Superior temporal gyrus (tissue), 1 donor: ENCODE data around the gene CENPV.

Experiments
- DNase-seq: peaks from one replicate; pipeline ENCODE4 v3.0.0-alpha.2; 2016; ENCODE audit errors: extremely low spot score

Gene CENPV

GRCh38 chr17:16361874-16362273 is 8.6 kb upstream of the CENPV start:
- DNase-seq: no peak

- DNase-seq: no peak
Measured at GRCh38 chr17:16358394-16358793, 5.1 kb upstream of the CENPV start.

DNA sequence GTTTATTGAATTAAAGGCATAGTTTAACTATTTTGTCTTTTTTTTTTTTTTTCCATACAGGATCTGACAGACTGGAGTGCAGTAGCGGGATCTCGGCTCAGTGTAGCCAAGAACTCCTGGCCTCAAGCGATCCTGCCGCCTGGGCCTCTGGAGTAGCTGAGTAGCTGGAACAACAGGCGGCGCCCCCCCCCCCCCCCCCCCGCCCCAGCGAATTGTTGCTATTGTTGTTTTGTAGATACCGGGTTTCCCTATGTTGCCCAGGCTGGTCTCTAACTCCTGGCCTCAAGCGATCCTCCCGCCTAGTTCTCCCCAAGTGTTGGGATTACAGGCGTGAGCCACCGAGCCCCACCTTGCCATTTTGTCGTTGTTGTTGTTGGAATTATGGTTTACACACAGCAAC is 1.3 kb upstream of the CENPV start:
- no peak for DNase-seq

DNA sequence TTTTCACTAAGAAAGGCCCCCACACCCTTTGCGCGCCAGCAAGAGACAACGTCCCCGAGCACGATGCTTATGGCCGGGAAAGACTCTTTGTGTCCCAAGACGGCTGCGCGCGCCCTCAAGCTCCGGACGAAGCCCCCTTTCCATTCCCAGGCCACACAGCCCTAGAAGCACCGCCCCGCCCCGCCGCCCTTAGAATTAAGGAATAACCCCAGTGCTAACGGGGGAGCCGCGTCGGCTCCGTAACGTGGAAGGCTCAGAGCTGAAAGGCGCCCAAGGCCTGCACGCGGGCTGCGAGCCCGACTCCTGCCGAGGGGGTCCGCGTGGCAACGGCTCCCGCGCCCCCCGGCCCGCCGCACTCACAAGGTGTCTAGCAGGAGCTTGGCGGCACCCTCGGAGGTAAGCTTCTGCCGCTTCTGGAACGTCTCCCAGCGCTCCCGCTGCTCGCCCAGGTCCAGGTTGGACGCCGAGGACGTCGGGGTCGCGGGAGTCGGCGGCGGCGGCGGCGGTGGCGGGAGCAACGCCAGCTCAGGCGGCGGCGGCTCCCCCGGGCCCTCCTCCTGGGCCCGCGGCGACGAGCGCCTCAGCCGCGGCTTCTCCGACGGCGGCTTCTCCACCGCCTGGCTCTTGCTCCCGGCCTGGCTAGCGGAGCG is 477 bp downstream of the CENPV start:
- no peak for DNase-seq

DNA sequence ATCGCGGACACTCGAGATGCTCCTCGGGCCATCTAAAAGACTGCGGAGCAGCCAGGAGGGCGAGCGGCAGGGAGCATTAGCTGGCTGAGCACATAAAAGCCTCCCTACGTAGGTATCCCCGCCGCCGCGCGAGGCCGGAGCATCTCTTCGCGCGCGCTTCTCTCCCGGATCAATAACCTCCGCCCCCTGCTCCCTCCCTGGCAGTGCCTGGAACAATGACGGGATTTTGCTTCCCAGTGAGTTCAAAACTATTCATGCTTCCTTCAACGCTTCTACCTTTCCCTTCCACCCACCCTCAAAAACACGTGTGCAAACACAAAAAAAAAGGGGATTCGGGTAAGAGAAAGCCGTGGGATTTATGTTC is 984 bp downstream of the CENPV start:
- DNase-seq: peak; percentile 48

- no peak for DNase-seq
Measured at GRCh38 chr17:16351831-16352230, 1.4 kb downstream of the CENPV start.

DNA sequence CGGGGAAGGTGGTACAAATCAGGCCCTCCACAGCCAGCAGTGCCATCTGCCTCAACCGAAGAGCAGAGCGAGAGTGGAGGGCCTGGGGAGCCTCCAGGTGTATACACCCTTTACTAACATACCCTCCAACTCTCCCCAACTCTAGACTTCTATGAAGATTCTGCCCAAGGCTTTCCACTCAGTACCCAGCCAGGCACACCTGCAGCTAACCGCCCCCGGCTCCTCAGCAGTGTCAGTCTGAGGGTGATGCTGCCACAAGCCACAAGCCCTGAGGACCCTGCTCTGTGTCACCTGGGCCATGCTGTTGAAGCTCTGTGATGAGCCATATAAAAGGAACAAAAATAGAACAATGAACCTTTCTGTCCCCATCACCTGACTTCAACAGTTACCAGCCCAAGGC is 3.8 kb downstream of the CENPV start:
- no peak for DNase-seq

GRCh38 chr17:16348586-16348985 is 4.7 kb downstream of the CENPV start:
- no peak for DNase-seq

- DNase-seq: no peak
Measured at GRCh38 chr17:16346721-16347271, 6.5 kb downstream of the CENPV start.

GRCh38 chr17:16345565-16345964 is 7.7 kb downstream of the CENPV start:
- DNase-seq: no peak

GRCh38 chr17:16343569-16343968 is 9.7 kb downstream of the CENPV start:
- no peak for DNase-seq

DNA sequence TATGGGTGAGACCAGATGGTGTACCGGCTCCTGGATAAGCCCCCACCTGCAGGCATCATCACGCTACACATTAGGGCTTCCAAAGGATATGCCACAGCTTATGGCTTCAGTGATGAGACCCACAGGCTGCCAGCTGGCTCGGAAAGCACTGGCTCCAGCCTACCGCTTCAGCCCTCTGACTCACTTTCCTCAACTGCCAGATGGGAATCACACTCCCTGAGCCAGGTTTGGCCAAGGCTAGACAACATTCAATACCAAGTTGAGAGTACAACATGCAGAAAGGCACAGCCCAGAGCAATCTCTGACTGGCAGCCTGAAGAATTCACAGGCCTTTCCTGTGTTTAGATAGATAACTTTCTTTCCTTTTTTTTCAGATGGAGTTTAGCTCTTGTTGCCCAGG is 10.3 kb downstream of the CENPV start:
- peak; percentile 39 for DNase-seq

DNA sequence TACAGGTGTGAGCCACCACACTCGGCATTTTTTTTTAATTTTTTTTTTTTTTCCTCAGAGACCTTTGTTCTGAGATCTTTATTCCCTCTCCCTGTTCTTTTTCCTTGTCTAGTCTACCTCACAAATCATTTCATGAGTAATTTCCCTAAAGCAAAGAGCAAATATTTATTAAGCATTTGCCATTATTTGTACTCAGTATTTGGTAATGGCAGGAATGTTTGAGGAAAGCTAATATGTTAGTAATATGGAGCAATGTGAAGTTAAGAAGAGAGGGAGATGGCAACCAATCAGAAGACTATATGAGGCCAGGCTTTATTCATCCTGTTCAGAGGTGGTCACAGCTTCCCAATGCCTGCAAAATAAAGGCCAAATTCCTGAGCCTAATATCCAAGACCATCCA is 13.3 kb downstream of the CENPV start:
- DNase-seq: no peak

DNA sequence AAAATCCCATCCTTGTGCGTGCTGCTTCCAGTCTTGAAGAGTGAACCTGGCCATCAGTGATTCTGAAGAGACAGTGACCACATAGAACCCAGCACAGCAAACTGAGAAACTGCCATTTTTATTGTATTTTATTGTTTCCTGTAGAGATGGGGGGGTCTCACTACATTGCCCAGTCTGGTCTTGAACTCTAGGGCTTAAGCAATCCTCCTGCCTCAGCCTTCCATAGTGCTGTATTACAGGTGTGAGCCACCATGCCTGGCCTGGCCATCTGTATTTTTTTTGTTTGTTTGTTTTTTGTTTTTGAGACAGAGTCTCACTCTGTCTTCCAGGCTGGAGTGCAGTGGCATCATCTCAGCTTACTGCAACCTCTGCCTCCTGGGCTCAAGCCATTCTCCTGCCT is 13.9 kb downstream of the CENPV start:
- no peak for DNase-seq

DNA sequence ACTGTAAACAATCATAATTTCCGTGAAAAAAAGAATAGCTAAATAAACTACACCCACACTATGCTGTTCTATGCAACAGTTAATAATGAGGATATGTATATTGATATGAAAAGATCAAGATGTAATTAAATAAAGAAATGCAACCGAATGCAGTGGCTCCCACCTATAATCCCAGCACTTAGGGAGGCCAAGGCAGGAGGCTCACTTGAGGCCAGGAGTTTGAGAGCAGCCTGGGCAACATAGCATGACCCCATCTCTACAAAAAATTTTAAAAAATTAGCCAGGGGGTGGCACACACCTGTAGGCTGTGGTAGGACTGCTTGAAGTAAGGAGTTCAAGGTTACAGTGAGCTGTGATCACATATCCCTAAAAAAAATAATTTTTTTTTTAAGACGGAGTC is 14.9 kb downstream of the CENPV start:
- no peak for DNase-seq

DNA sequence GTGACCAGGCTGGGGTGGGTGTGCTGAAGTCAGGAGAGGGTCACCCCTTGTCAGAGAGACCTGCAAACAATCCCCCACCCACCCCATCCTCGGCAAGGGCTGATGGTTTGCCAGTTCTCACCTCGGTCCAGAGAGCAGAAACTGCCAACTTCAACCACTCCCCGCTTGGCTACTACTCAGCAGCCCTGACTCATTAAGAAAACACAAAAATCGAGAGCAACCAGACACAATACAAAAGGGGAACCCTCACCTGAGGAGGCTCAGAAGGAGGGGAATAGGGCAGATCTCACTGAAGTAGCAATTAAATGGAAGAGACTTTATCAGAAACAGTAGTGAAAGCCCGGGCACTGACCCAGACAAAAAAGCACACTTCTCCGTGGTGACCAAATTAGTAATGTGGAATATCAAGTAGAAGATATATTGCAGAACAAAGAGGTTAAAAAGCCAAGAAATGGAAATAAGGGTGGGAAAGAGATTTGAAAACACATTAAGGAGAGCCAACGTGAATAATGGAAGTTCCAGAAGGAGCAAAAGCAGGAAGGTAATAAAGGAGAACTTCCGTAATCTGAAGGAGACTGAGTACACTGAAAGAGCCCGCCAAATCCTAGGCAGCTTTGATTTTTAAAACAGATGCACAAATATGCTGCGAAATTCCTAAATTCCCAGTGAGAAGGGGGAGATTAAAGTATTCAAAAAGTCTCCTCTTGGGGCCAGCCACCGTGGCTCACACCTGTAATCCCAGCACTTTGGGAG is 23.6 kb downstream of the CENPV start:
- DNase-seq: no peak

GRCh38 chr17:16328997-16329396 is 24.3 kb downstream of the CENPV start:
- DNase-seq: no peak

DNA sequence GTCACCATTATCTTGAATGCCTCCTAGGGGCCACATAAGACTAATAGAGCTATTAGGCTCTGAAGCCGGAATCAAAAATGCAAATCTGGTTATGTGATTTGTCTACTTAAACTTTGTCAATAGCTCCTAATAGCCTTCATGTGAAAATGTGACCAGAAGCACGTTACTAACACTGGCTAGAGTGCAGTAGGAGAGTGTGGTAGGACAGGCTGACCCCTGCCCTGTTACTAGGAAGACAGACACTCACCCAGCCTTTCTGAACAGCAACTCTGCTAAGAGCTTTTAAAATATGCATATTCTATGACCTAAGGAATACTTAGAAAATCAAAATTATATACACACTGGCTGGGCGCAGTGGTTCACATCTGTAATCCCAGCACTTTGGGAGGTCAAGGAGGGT is 26.3 kb downstream of the CENPV start:
- no peak for DNase-seq

DNA sequence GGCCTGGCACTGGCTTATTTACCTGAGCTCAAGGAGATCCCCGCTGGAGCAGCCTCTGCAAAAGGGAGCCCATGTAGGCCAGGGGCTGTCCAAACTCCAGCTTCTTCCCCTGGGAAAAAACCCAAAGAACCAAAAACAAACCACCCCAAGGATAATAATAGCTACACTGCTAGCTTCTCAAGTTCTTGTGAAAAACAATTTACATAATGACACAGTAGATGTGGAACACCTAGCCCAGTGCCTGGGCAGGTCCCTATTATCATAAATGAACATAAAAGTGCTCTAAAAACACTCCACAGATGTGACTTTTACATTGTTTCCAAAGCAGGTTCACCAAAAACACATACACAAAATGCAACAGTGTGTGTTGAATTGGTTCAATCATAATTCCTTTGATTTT is 27.3 kb downstream of the CENPV start:
- DNase-seq: peak; percentile 22

- DNase-seq: no peak
Measured at GRCh38 chr17:16322636-16323035, 30.6 kb downstream of the CENPV start.

DNA sequence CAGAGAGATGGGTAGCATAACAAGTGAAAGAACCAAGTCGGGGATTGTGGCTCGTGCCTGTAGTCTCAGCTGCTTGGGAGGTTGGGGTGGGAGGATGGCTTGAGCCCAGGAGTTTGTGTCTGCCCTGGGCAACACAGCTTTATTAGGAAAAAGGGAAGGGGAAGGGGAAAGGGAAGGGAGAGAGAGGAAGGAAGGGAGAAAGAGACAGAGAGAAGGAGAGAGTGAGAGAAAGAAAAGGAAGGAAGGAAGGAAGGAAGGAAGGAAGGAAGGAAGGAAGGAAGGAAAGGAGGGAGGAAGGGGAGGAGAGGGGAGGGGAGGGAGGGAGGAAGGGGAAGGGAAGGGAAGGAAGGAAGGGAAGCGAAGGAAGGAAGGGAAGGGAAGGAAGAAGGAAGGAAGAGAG is 33.3 kb downstream of the CENPV start:
- DNase-seq: no peak

DNA sequence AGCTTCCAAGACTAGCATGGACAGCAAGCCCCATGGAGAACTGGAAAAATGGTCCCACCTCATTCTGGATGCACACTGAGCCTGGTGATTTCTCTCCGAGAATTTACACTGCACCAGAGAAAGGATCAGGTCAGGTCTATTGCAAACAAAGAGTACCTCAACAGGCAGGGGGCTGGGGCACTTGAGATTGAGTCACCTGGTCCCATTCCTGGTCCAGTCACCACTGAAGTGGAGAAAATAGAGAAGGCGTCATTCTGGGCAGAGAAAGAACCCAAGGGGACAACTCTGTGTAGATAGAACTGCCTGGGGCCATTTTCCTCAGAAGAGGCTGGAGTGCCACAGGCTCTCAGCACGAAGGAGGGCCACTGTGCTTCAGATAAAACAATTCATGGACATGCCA is 38.4 kb downstream of the CENPV start:
- DNase-seq: no peak

- DNase-seq: no peak
Measured at GRCh38 chr17:16314189-16314588, 39.1 kb downstream of the CENPV start.
